ENCODE measurements around the gene DNAJC7. TPM values are rescaled to one million over a fixed set of nuclear protein-coding genes. Genes with fewer than 3 reads are reported as not detected.
A peak's percentile ranks its signal among the peaks of the same experiment; 100 is the strongest.

The DNAJC7 gene
- total RNA-seq, 2 donors from 2014 or later, result 106 to 117 TPM

GRCh38 chr17:41962768-41963434 lies 54.3 kb downstream of the DNAJC7 start:
- DNase-seq (peak; percentile 77 to 80), ATAC-seq (replicated peaks in 1 of 2) (peak; percentile 26 to 31)
- Mint-ChIP-seq H3K36me3 (ENCODE audit: insufficient read depth in 2 of 2) (no peaks in the 10 kb centered on the region), H3K4me1 (ENCODE audit: low read depth) (peaks cover 25% of the 10 kb centered on the region), H3K27ac (peak overlapping the region; percentile 53), H3K4me3 (no peak overlapping the region), H3K9me3 (no peaks in the 10 kb centered on the region), H3K27me3 (ENCODE audit: low read depth) (no peaks in the 10 kb centered on the region)

- no peak for DNase-seq
- Mint-ChIP-seq H3K27ac (no peak overlapping the region), H3K27me3 (ENCODE audit: low read depth) (no peaks in the 10 kb centered on the region), H3K4me3 (no peak overlapping the region), H3K4me1 (ENCODE audit: low read depth) (peaks cover 18% of the 10 kb centered on the region), H3K36me3 (ENCODE audit: insufficient read depth in 2 of 2) (no peaks in the 10 kb centered on the region), H3K9me3 (no peaks in the 10 kb centered on the region)
- ATAC-seq (replicated peaks in 1 of 2), result no peak
These were observed 55.1 kb downstream of the DNAJC7 start for GRCh38 chr17:41962111-41962510.

- Mint-ChIP-seq H3K4me3 (no peak overlapping the region), H3K9me3 (no peaks in the 10 kb centered on the region), H3K36me3 (ENCODE audit: insufficient read depth in 2 of 2) (no peaks in the 10 kb centered on the region), H3K27me3 (ENCODE audit: low read depth) (no peaks in the 10 kb centered on the region), H3K27ac (no peak overlapping the region), H3K4me1 (ENCODE audit: low read depth) (peaks cover 4% of the 10 kb centered on the region)
- ATAC-seq (replicated peaks in 1 of 2) (no peak), DNase-seq (no peak)
These were observed 57.7 kb downstream of the DNAJC7 start for GRCh38 chr17:41959336-41960095.

GRCh38 chr17:41959030-41959335 lies 58.3 kb downstream of the DNAJC7 start:
- DNase-seq (no peak), ATAC-seq (replicated peaks in 1 of 2) (no peak)
- Mint-ChIP-seq H3K27me3 (ENCODE audit: low read depth) (no peaks in the 10 kb centered on the region), H3K4me1 (ENCODE audit: low read depth) (peaks cover 4% of the 10 kb centered on the region), H3K9me3 (no peaks in the 10 kb centered on the region), H3K4me3 (no peak overlapping the region), H3K27ac (no peak overlapping the region), H3K36me3 (ENCODE audit: insufficient read depth in 2 of 2) (no peaks in the 10 kb centered on the region)

GRCh38 chr17:41957869-41958439 lies 59.3 kb downstream of the DNAJC7 start:
- ATAC-seq (replicated peaks in 1 of 2) (no peak), DNase-seq (no peak)
- H3K27me3 Mint-ChIP-seq (ENCODE audit: low read depth), result no peaks in the 10 kb centered on the region
- peaks cover 4% of the 10 kb centered on the region for H3K4me1 Mint-ChIP-seq (ENCODE audit: low read depth)
- no peaks in the 10 kb centered on the region for H3K9me3 Mint-ChIP-seq
- H3K4me3 Mint-ChIP-seq, result no peak overlapping the region
- H3K27ac Mint-ChIP-seq, result no peak overlapping the region
- H3K36me3 Mint-ChIP-seq (ENCODE audit: insufficient read depth in 2 of 2), result no peaks in the 10 kb centered on the region

GRCh38 chr17:41957031-41957868 lies 60.0 kb downstream of the DNAJC7 start:
- Mint-ChIP-seq H3K4me3 (no peak overlapping the region), H3K4me1 (ENCODE audit: low read depth) (no peaks in the 10 kb centered on the region), H3K36me3 (ENCODE audit: insufficient read depth in 2 of 2) (no peaks in the 10 kb centered on the region), H3K27ac (no peak overlapping the region), H3K9me3 (no peaks in the 10 kb centered on the region), H3K27me3 (ENCODE audit: low read depth) (no peaks in the 10 kb centered on the region)
- ATAC-seq (replicated peaks in 1 of 2) (no peak), DNase-seq (no peak)

- H3K27ac Mint-ChIP-seq, result no peak overlapping the region
- no peaks in the 10 kb centered on the region for H3K36me3 Mint-ChIP-seq (ENCODE audit: insufficient read depth in 2 of 2)
- no peaks in the 10 kb centered on the region for H3K4me1 Mint-ChIP-seq (ENCODE audit: low read depth)
- no peak overlapping the region for H3K4me3 Mint-ChIP-seq
- DNase-seq (no peak), ATAC-seq (replicated peaks in 1 of 2) (no peak)
- H3K9me3 Mint-ChIP-seq, result no peaks in the 10 kb centered on the region
- no peaks in the 10 kb centered on the region for H3K27me3 Mint-ChIP-seq (ENCODE audit: low read depth)
These were observed 60.7 kb downstream of the DNAJC7 start for GRCh38 chr17:41956522-41956921.

- DNase-seq (no peak), ATAC-seq (replicated peaks in 1 of 2) (no peak)
- H3K4me1 Mint-ChIP-seq (ENCODE audit: low read depth), result no peaks in the 10 kb centered on the region
- H3K4me3 Mint-ChIP-seq, result no peak overlapping the region
- H3K27ac Mint-ChIP-seq, result no peak overlapping the region
- H3K27me3 Mint-ChIP-seq (ENCODE audit: low read depth), result no peaks in the 10 kb centered on the region
- H3K9me3 Mint-ChIP-seq, result no peaks in the 10 kb centered on the region
- H3K36me3 Mint-ChIP-seq (ENCODE audit: insufficient read depth in 2 of 2), result no peaks in the 10 kb centered on the region
These were observed 68.3 kb downstream of the DNAJC7 start for GRCh38 chr17:41948762-41949460.

GRCh38 chr17:41944943-41945342 lies 72.3 kb downstream of the DNAJC7 start:
- ATAC-seq (replicated peaks in 1 of 2), result no peak
- H3K36me3 Mint-ChIP-seq (ENCODE audit: insufficient read depth in 2 of 2), result no peaks in the 10 kb centered on the region
- DNase-seq, result no peak
- no peaks in the 10 kb centered on the region for H3K9me3 Mint-ChIP-seq
- H3K4me3 Mint-ChIP-seq, result no peak overlapping the region
- no peaks in the 10 kb centered on the region for H3K27me3 Mint-ChIP-seq (ENCODE audit: low read depth)
- H3K27ac Mint-ChIP-seq, result no peak overlapping the region
- H3K4me1 Mint-ChIP-seq (ENCODE audit: low read depth), result no peaks in the 10 kb centered on the region

GRCh38 chr17:41943492-41943891 lies 73.7 kb downstream of the DNAJC7 start:
- H3K36me3 Mint-ChIP-seq (ENCODE audit: insufficient read depth in 2 of 2), result no peaks in the 10 kb centered on the region
- no peaks in the 10 kb centered on the region for H3K9me3 Mint-ChIP-seq
- no peak overlapping the region for H3K27ac Mint-ChIP-seq
- H3K4me1 Mint-ChIP-seq (ENCODE audit: low read depth), result no peaks in the 10 kb centered on the region
- no peak overlapping the region for H3K4me3 Mint-ChIP-seq
- no peaks in the 10 kb centered on the region for H3K27me3 Mint-ChIP-seq (ENCODE audit: low read depth)
- DNase-seq (no peak), ATAC-seq (replicated peaks in 1 of 2) (no peak)

- H3K27me3 Mint-ChIP-seq (ENCODE audit: low read depth), result no peaks in the 10 kb centered on the region
- ATAC-seq (replicated peaks in 1 of 2) (no peak), DNase-seq (no peak)
- no peaks in the 10 kb centered on the region for H3K4me1 Mint-ChIP-seq (ENCODE audit: low read depth)
- no peaks in the 10 kb centered on the region for H3K36me3 Mint-ChIP-seq (ENCODE audit: insufficient read depth in 2 of 2)
- no peak overlapping the region for H3K4me3 Mint-ChIP-seq
- H3K9me3 Mint-ChIP-seq, result no peaks in the 10 kb centered on the region
- H3K27ac Mint-ChIP-seq, result no peak overlapping the region
These were observed 74.4 kb downstream of the DNAJC7 start for GRCh38 chr17:41942626-41943373.

GRCh38 chr17:41941168-41941567 lies 76.1 kb downstream of the DNAJC7 start:
- Mint-ChIP-seq H3K9me3 (no peaks in the 10 kb centered on the region), H3K27ac (no peak overlapping the region), H3K4me1 (ENCODE audit: low read depth) (no peaks in the 10 kb centered on the region), H3K27me3 (ENCODE audit: low read depth) (no peaks in the 10 kb centered on the region), H3K4me3 (no peak overlapping the region), H3K36me3 (ENCODE audit: insufficient read depth in 2 of 2) (no peaks in the 10 kb centered on the region)
- ATAC-seq (replicated peaks in 1 of 2) (no peak), DNase-seq (no peak)

All from activated T-cell treated with anti-CD3 and anti-CD28 coated beads, Interleukin-2, amount 50 U/mL, for 72 hours (primary cell).